Activated CD4-positive, alpha-beta memory T cell treated with anti-CD3 and anti-CD28 coated beads for 36 hours (primary cell): Measurements from ENCODE around the gene FGF1. TPM values are rescaled to one million over a fixed set of nuclear protein-coding genes. Genes with fewer than 3 reads are reported as not detected.

ENCODE experiments used
- CTCF ChIA-PET: fragments of 350-600 bp; sonication (Branson Sonifier 250); formaldehyde crosslinking; loops from one replicate; lab custom pipeline; 2021; ENCODE audit warnings: antibody characterized with exemption, inconsistent platforms; lab: Charles Lee
- POLR2A ChIA-PET: fragments of 350-600 bp; sonication (Branson Sonifier 250); formaldehyde crosslinking; loops from one replicate; lab custom pipeline; 2021; ENCODE audit warnings: antibody characterized with exemption; lab: Charles Lee
- DNase-seq: peaks from one replicate; pipeline ENCODE4 v3.0.0-alpha.2; 2020
- H3K27ac Mint-ChIP-seq: one replicate; pipeline ENCODE4 v1.8.0; 2021; ENCODE audit warnings: mixed read lengths
- H3K27me3 Mint-ChIP-seq: one replicate; pipeline ENCODE4 v1.8.0; 2021; ENCODE audit warnings: mixed read lengths
- H3K36me3 Mint-ChIP-seq: one replicate; pipeline ENCODE4 v1.8.0; 2021; ENCODE audit warnings: mixed read lengths
- H3K4me1 Mint-ChIP-seq: one replicate; pipeline ENCODE4 v1.8.0; 2021; ENCODE audit warnings: low read depth, mixed read lengths
- H3K4me3 Mint-ChIP-seq: one replicate; pipeline ENCODE4 v1.8.0; 2021; ENCODE audit warnings: mild to moderate bottlenecking, mixed read lengths
- H3K9me3 Mint-ChIP-seq: one replicate; pipeline ENCODE4 v1.8.0; 2021; ENCODE audit warnings: mixed read lengths
- intact Hi-C: fragments of 100-400 bp; cut with micrococcal nuclease; formaldehyde crosslinking; loops from one replicate; pipeline ENCODE4 v1.15.1; 2023
- total RNA-seq, 2 experiments: library from RNA; stranded (reverse); gene quantifications; one replicate each; pipeline ENCODE4 v1.2.3, GENCODE V29; 2021

Gene FGF1
- total RNA-seq, 2 experiments from 2014 or later: not detected

GRCh38 chr5:142587354-142587965 is 98.4 kb downstream of the FGF1 start:
- no peaks in the 10 kb centered on the region for H3K9me3 Mint-ChIP-seq
- peak; percentile 30 for DNase-seq
- CTCF ChIA-PET: interaction anchor here (0.6 to 4.0 kb wide), 11 partner anchors 10 to 435 kb away, joined by 3 to 26 read pairs (median 3); no protein-coding TSS in a partner anchor
- intact Hi-C loops: no loop called here
- H3K27me3 Mint-ChIP-seq: peaks cover 4% of the 10 kb centered on the region
- H3K4me3 Mint-ChIP-seq: no peak overlapping the region
- H3K27ac Mint-ChIP-seq: no peak overlapping the region
- H3K4me1 Mint-ChIP-seq: peaks cover 6% of the 10 kb centered on the region
- no peaks in the 10 kb centered on the region for H3K36me3 Mint-ChIP-seq
- POLR2A ChIA-PET: no interaction called here

DNA sequence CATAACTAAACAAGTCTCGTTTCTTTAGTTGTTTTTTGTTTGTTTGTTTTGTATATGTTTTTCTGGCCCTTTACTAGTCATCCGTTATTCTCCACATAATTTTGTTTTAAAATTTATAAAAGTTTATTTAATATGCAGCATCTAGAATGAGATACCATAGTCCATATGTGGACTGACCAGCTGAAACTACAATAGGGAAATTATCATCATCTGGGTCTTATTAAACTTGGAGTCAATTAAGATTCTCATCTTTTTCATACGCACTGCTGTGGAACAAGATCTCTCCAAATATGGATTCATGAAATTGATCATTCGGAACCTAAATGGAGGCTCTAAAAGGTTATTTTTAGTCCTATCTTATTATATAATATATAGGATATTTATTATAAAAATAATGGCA is 99.3 kb downstream of the FGF1 start:
- peaks cover 9% of the 10 kb centered on the region for H3K4me1 Mint-ChIP-seq
- ChIA-PET POLR2A (no interaction called here), CTCF (interaction anchor here (1.2 to 4.0 kb wide), 7 partner anchors 11 to 434 kb away, joined by 3 to 26 read pairs (median 7); no protein-coding TSS in a partner anchor)
- intact Hi-C loops: no loop called here
- DNase-seq: no peak
- no peaks in the 10 kb centered on the region for H3K9me3 Mint-ChIP-seq
- H3K4me3 Mint-ChIP-seq: no peak overlapping the region
- no peaks in the 10 kb centered on the region for H3K36me3 Mint-ChIP-seq
- no peak overlapping the region for H3K27ac Mint-ChIP-seq
- peaks cover 4% of the 10 kb centered on the region for H3K27me3 Mint-ChIP-seq

DNA sequence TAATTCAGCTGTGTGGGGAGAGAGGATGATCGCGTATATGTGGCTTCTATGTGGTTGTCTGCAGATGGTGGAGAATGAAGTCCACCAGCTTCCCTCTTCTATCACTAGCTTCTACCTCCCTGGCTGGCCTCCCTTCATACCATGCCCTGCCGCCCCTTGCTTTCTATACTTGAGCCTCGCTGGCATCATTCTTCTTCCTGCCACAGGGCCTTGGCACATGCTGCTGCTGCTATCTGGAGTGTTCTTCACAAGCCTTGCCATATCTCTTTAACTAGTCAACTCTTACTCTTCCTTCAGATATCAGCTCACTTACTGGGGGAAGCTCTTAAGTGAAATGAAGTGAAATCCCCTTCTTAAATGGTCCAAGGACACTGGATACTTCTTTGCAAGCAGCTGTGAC is 100.4 kb downstream of the FGF1 start:
- CTCF ChIA-PET: interaction anchor here (0.7 to 4.0 kb wide), 8 partner anchors 8 to 378 kb away, joined by 3 to 26 read pairs (median 3); no protein-coding TSS in a partner anchor
- Mint-ChIP-seq H3K4me3 (no peak overlapping the region), H3K4me1 (peaks cover 16% of the 10 kb centered on the region), H3K27me3 (peaks cover 2% of the 10 kb centered on the region), H3K9me3 (no peaks in the 10 kb centered on the region), H3K27ac (no peak overlapping the region), H3K36me3 (no peaks in the 10 kb centered on the region)
- intact Hi-C loops: no loop called here
- POLR2A ChIA-PET: interaction anchor here (1.4 kb wide), 1 partner anchor 14 kb away, joined by 3 read pairs; no protein-coding TSS in a partner anchor
- DNase-seq: no peak

GRCh38 chr5:142584891-142585290 is 101.0 kb downstream of the FGF1 start:
- ChIA-PET CTCF (interaction anchor here (0.7 to 4.0 kb wide), 7 partner anchors 9 to 378 kb away, joined by 3 to 26 read pairs (median 3); no protein-coding TSS in a partner anchor), POLR2A (interaction anchor here (1.4 kb wide), 1 partner anchor 14 kb away, joined by 3 read pairs; no protein-coding TSS in a partner anchor)
- no peak overlapping the region for H3K4me3 Mint-ChIP-seq
- no peaks in the 10 kb centered on the region for H3K9me3 Mint-ChIP-seq
- H3K27ac Mint-ChIP-seq: no peak overlapping the region
- intact Hi-C loops: no loop called here
- no peak for DNase-seq
- H3K4me1 Mint-ChIP-seq: peaks cover 19% of the 10 kb centered on the region
- no peaks in the 10 kb centered on the region for H3K36me3 Mint-ChIP-seq
- H3K27me3 Mint-ChIP-seq: peaks cover 2% of the 10 kb centered on the region

DNA sequence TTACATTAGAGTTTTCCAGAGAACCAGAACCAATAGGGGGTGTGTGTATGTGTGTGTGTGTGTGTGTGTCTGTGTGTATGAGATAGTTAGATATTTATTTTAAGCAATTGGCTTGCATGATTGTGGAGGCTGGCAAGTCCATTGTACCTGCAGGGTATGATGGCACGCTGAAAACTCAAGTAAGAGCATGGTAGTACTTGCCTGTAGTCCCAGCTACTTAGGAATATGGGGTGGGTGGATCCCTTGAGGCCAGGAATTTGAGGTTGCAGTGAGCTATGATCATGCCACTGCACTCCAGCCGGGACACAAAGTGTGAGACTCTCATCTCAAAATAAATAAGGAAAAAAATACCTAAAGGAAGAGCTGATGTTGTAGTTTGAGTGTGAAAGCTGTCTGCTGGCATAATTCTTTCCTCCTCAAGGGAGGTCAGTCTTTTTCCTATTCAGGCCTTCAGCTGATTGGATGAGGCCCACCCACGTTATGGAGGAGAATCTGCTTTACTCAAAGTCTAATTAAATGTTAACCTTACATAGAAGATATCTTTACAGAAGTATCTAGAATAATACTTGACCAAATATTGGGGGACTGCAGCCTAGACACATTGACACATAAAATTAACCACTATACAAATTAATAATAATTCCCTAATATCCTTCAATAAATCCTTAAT is 107.6 kb downstream of the FGF1 start:
- ChIA-PET CTCF (no interaction called here), POLR2A (no interaction called here)
- Mint-ChIP-seq H3K36me3 (peaks cover 6% of the 10 kb centered on the region), H3K4me1 (peaks cover 29% of the 10 kb centered on the region), H3K9me3 (peaks cover 8% of the 10 kb centered on the region), H3K4me3 (no peak overlapping the region), H3K27ac (no peak overlapping the region), H3K27me3 (no peaks in the 10 kb centered on the region)
- DNase-seq: no peak
- intact Hi-C loops: no loop called here

DNA sequence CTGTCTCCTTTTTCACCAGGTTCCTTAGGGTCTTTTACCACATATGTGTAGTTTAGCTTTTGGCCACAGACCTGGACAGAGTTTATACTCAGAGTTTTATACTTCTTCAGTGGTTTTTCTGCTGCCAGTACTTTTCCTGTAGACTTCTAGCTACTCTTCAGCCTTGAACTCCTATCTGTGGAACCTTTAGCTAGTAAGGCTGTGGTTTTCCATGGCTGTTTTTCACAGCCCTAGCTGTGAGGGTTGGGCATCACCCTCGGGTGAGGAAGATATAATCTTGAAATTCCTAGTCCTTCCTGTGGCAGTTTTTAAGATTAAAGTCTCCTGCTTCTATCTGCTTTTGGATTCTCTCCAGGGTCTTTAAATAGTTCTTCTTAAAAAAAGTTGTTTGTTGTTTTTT is 109.1 kb downstream of the FGF1 start:
- no peaks in the 10 kb centered on the region for H3K27me3 Mint-ChIP-seq
- peaks cover 6% of the 10 kb centered on the region for H3K36me3 Mint-ChIP-seq
- H3K4me3 Mint-ChIP-seq: no peak overlapping the region
- no peak for DNase-seq
- peaks cover 8% of the 10 kb centered on the region for H3K9me3 Mint-ChIP-seq
- H3K27ac Mint-ChIP-seq: no peak overlapping the region
- intact Hi-C loops: no loop called here
- CTCF ChIA-PET: interaction anchor here (0.6 to 1.3 kb wide), 3 partner anchors 11 to 616 kb away, joined by 3 read pairs; no protein-coding TSS in a partner anchor
- H3K4me1 Mint-ChIP-seq: peaks cover 27% of the 10 kb centered on the region
- POLR2A ChIA-PET: no interaction called here

DNA sequence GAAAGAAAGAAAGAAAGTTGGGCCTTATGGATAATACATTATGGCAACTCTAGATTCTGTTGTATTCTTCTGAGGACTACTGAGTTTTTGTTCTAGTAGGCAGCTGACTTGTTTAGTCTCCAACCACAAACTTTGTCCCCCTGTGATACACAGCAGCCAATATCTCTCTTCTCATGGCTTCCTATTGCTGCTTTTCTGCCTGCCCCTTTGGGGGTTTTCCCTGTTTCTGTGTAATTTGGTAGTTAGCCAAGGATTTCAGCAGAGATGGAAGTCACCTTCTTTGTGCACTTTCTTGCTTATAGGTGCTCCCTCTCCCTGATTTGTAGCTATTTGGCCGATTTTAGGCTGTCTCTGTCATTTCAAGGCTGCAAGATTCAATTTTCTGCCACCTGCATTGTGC is 109.6 kb downstream of the FGF1 start:
- Mint-ChIP-seq H3K9me3 (peaks cover 8% of the 10 kb centered on the region), H3K4me1 (peaks cover 23% of the 10 kb centered on the region), H3K4me3 (no peak overlapping the region), H3K36me3 (peaks cover 6% of the 10 kb centered on the region), H3K27ac (no peak overlapping the region), H3K27me3 (no peaks in the 10 kb centered on the region)
- no peak for DNase-seq
- ChIA-PET CTCF (interaction anchor here (0.6 to 1.2 kb wide), 2 partner anchors 11 to 418 kb away, joined by 3 read pairs; no protein-coding TSS in a partner anchor), POLR2A (no interaction called here)
- intact Hi-C loops: no loop called here

DNA sequence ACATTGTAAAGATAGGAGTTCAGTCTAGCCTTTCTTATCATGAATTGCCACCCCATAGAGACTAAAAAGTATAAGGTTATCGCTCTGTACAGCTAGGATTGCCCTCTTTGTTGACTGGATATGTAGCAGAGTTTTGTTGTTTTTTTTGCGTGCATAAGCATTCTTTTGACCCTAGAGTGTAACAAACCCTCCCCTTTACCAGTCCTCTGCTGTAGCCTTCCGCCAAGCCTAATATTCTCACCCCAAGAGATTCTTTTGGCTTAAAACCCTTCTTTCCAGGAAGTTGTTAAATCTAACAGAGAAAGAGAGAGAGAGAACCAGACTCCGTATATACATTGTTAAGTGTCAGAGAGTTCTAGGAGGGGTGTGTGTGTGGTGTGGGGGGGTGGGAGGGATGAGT is 113.9 kb downstream of the FGF1 start:
- ChIA-PET POLR2A (no interaction called here), CTCF (interaction anchor here (0.8 kb wide), 1 partner anchor 128 kb away, joined by 3 read pairs; no protein-coding TSS in a partner anchor)
- Mint-ChIP-seq H3K4me1 (peaks cover 9% of the 10 kb centered on the region), H3K27ac (no peak overlapping the region), H3K9me3 (no peaks in the 10 kb centered on the region), H3K27me3 (no peaks in the 10 kb centered on the region), H3K36me3 (no peaks in the 10 kb centered on the region), H3K4me3 (no peak overlapping the region)
- intact Hi-C loops: no loop called here
- DNase-seq: no peak

- Mint-ChIP-seq H3K27me3 (no peaks in the 10 kb centered on the region), H3K4me3 (no peak overlapping the region), H3K36me3 (no peaks in the 10 kb centered on the region), H3K27ac (no peak overlapping the region), H3K9me3 (no peaks in the 10 kb centered on the region), H3K4me1 (peaks cover 2% of the 10 kb centered on the region)
- POLR2A ChIA-PET: no interaction called here
- DNase-seq: no peak
- intact Hi-C loops: no loop called here
- CTCF ChIA-PET: interaction anchor here (0.6 to 0.8 kb wide), 2 partner anchors 55 to 128 kb away, joined by 3 read pairs; no protein-coding TSS in a partner anchor
Observed at GRCh38 chr5:142571371-142571770, 114.5 kb downstream of the FGF1 start.

GRCh38 chr5:142569905-142570304 is 116.0 kb downstream of the FGF1 start:
- no peak for DNase-seq
- Mint-ChIP-seq H3K27me3 (no peaks in the 10 kb centered on the region), H3K4me3 (no peak overlapping the region), H3K4me1 (peaks cover 2% of the 10 kb centered on the region), H3K27ac (no peak overlapping the region), H3K9me3 (no peaks in the 10 kb centered on the region), H3K36me3 (no peaks in the 10 kb centered on the region)
- CTCF ChIA-PET: interaction anchor here (1.0 kb wide), 1 partner anchor 86 kb away, joined by 3 read pairs; no protein-coding TSS in a partner anchor
- intact Hi-C loops: no loop called here
- POLR2A ChIA-PET: no interaction called here

- intact Hi-C loops: no loop called here
- Mint-ChIP-seq H3K27me3 (no peaks in the 10 kb centered on the region), H3K4me1 (peaks cover 2% of the 10 kb centered on the region), H3K36me3 (no peaks in the 10 kb centered on the region), H3K4me3 (no peak overlapping the region), H3K27ac (no peak overlapping the region), H3K9me3 (no peaks in the 10 kb centered on the region)
- DNase-seq: no peak
- POLR2A ChIA-PET: no interaction called here
- CTCF ChIA-PET: interaction anchor here (1.0 kb wide), 1 partner anchor 87 kb away, joined by 3 read pairs; no protein-coding TSS in a partner anchor
Observed at GRCh38 chr5:142568996-142569335, 116.9 kb downstream of the FGF1 start.

- no peak overlapping the region for H3K4me3 Mint-ChIP-seq
- H3K9me3 Mint-ChIP-seq: no peaks in the 10 kb centered on the region
- no peak overlapping the region for H3K27ac Mint-ChIP-seq
- POLR2A ChIA-PET: no interaction called here
- no peaks in the 10 kb centered on the region for H3K36me3 Mint-ChIP-seq
- CTCF ChIA-PET: no interaction called here
- H3K4me1 Mint-ChIP-seq: peaks cover 2% of the 10 kb centered on the region
- H3K27me3 Mint-ChIP-seq: no peaks in the 10 kb centered on the region
- intact Hi-C loops: no loop called here
- no peak for DNase-seq
Observed at GRCh38 chr5:142568283-142568995, 117.5 kb downstream of the FGF1 start.
